ENCODE measurements around the gene RASSF6. TPM values are rescaled to one million over a fixed set of nuclear protein-coding genes. Genes with fewer than 3 reads are reported as not detected.

The RASSF6 gene
- total and polyA plus RNA-seq, 2 of the 8 experiments (the other 6 are each of a cell fraction or from before 2014, with no cell fraction given), result 0.03 to 0.28 TPM

DNA sequence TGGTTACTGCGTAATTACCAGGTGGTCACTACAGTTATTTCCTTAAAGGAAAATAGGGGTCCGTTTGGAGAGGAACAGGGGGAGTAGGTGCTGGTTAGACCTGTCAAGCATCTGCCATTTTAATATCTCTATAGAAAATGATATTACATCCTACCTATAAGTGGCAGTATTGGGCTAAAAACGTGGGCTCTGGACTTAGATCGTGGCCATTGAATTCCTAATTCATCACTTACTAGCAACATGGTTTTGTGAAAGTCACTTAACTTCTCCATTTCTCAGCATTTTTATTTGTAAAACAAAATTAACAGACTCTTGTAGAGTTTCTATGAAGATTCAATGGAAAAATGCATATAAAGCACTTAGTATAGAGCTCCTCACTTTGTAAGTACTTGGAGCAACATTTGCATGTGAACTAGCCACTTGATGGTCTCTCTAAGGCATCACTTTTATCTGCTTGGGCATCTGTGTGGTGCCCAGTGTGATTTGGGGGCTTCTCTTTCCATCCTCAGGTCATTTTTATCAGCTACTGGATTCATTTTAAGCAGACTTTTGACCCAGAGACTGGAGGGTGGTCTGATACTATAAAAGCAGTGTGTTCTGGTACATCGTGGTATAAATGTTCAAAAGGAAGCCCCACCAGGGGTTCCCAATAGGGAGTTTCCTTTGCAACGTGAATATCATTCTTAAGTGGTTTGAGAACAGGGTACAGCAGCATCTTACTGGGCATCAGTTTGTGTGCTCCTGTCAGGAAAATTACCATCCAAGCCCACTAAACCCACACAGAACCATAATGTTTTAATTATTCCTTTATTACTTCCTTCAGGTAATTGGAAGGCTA, 42.7 kb upstream of the RASSF6 start (continued):
- no peak for TF ChIP-seq TEAD4 (IDR thresholded peaks at IDR 0.05; ENCODE audit: low read depth, low read length)

Data from H1 (cell line).